Hepatocyte (in vitro differentiated cells): ENCODE data around the gene PRDM7.
"Not testable (repeated sequence)": the region's sequence is repeated elsewhere in the genome, so short reads cannot be mapped to it uniquely, and the experiment has no call there.

Experiments
- CTCF ChIP-seq: fragments of 200-600 bp; sonication (generic); IDR thresholded peaks from 2 replicates; pipeline ENCODE4 v1.5.1; 2016; ENCODE audit warnings: antibody characterized with exemption, mild to moderate bottlenecking; ENCODE audit not compliant: poor library complexity
- EZH2 ChIP-seq: fragments of 200-600 bp; sonication (generic); IDR thresholded peaks from 2 replicates; pipeline ENCODE4 v1.6.1; 2016; ENCODE audit warnings: antibody characterized with exemption, mild to moderate bottlenecking, borderline replicate concordance
- EZH2phosphoT487 ChIP-seq: fragments of 200-600 bp; sonication (generic); IDR thresholded peaks from one replicate; pipeline ENCODE4 v1.6.1; 2018; ENCODE audit warnings: antibody characterized with exemption, mild to moderate bottlenecking, low read depth, moderate library complexity; ENCODE audit not compliant: unreplicated experiment, severe bottlenecking

- not testable (repeated sequence) for TF ChIP-seq CTCF, EZH2phosphoT487, EZH2
Measured at GRCh38 chr16:90093799-90094198, 16.7 kb upstream of the PRDM7 start.
